CD8-positive, alpha-beta memory T cell (primary cell): ENCODE measurements around the gene ZFAND3. TPM values are rescaled to one million over a fixed set of nuclear protein-coding genes. Genes with fewer than 3 reads are reported as not detected.
"Not testable (repeated sequence)": the region's sequence is repeated elsewhere in the genome, so short reads cannot be mapped to it uniquely, and the experiment has no call there.

ENCODE experiments used
- CTCF ChIA-PET: fragments of 350-600 bp; sonication (Branson Sonifier 250); formaldehyde crosslinking; loops from one replicate; lab custom pipeline; 2021; ENCODE audit warnings: antibody characterized with exemption; lab: Charles Lee
- POLR2A ChIA-PET: fragments of 350-600 bp; sonication (Branson Sonifier 250); formaldehyde crosslinking; loops from one replicate; lab custom pipeline; 2021; ENCODE audit warnings: antibody characterized with exemption; lab: Charles Lee
- DNase-seq, 5 donors: peaks; one replicate each; pipeline versions ENCODE4 v3.0.0 to v3.0.0-alpha.2; 2020 to 2022; ENCODE audit warnings: mixed read lengths in 1 of 5
- H3K27ac ChIP-seq: one replicate; pipeline ENCODE4 v1.7.0; 2013; ENCODE audit warnings: low read depth, mild to moderate bottlenecking, low read length, moderate library complexity
- H3K27me3 ChIP-seq: 2 replicates; pipeline ENCODE4 v1.7.0; 2013; ENCODE audit warnings: low read length, mild to moderate bottlenecking; ENCODE audit not compliant: insufficient read depth, poor library complexity, severe bottlenecking
- H3K36me3 ChIP-seq: 2 replicates; pipeline ENCODE4 v1.7.0; 2013; ENCODE audit warnings: mild to moderate bottlenecking, low read length, moderate library complexity; ENCODE audit not compliant: insufficient read depth
- H3K4me1 ChIP-seq: 2 replicates; pipeline ENCODE4 v1.7.0; 2013; ENCODE audit warnings: mild to moderate bottlenecking, low read length, moderate library complexity; ENCODE audit not compliant: insufficient read depth
- H3K4me3 ChIP-seq: 2 replicates; pipeline ENCODE4 v1.7.0; 2013; ENCODE audit warnings: mild to moderate bottlenecking, low read length
- H3K9me3 ChIP-seq: 2 replicates; pipeline ENCODE4 v1.7.0; 2013; ENCODE audit warnings: mild to moderate bottlenecking, low read length
- H3K27ac Mint-ChIP-seq, 8 donors: one replicate each; pipeline ENCODE4 v1.8.0; 2020 to 2021; ENCODE audit warnings: mixed read lengths in 8 of 8, mild to moderate bottlenecking in 6 of 8, inconsistent platforms in 3 of 8, moderate library complexity in 3 of 8
- H3K27me3 Mint-ChIP-seq, 2 donors: one replicate each; pipeline ENCODE4 v1.8.0; 2020 to 2021; ENCODE audit warnings: mixed read lengths in 2 of 2, mild to moderate bottlenecking in 1 of 2, moderate library complexity in 1 of 2
- H3K36me3 Mint-ChIP-seq, 3 donors: one replicate each; pipeline ENCODE4 v1.8.0; 2020 to 2021; ENCODE audit warnings: mixed read lengths in 3 of 3, inconsistent platforms in 1 of 3, mild to moderate bottlenecking in 1 of 3
- H3K4me1 Mint-ChIP-seq, 3 donors: one replicate each; pipeline ENCODE4 v1.8.0; 2020 to 2021; ENCODE audit warnings: mixed read lengths in 3 of 3, inconsistent platforms in 1 of 3, mild to moderate bottlenecking in 1 of 3
- H3K4me3 Mint-ChIP-seq, 7 donors: one replicate each; pipeline ENCODE4 v1.8.0; 2020 to 2021; ENCODE audit warnings: mixed read lengths in 7 of 7, mild to moderate bottlenecking in 6 of 7, moderate library complexity in 4 of 7, inconsistent platforms in 2 of 7
- H3K9me3 Mint-ChIP-seq, 5 donors: one replicate each; pipeline ENCODE4 v1.8.0; 2020 to 2022; ENCODE audit warnings: mixed read lengths in 5 of 5, mild to moderate bottlenecking in 3 of 5, moderate library complexity in 2 of 5, inconsistent platforms in 1 of 5
- polyA plus RNA-seq: library from polyadenylated mRNA; unstranded; fragments of 300-500 nt; fragmentation: Illumina TruSeq; gene quantifications from one replicate; pipeline ENCODE4 v1.2.3, GENCODE V29; 2021
- total RNA-seq, 2 experiments: library from RNA; stranded (reverse); gene quantifications; one replicate each; pipeline ENCODE4 v1.2.3, GENCODE V29; 2021

Gene ZFAND3
- total and polyA plus RNA-seq, 3 experiments from 2014 or later, result 5.2 to 29.4 (median 29.1) TPM

GRCh38 chr6:38040254-38040653 lies 220.7 kb downstream of the ZFAND3 start:
- H3K4me1 Mint-ChIP-seq, result peaks cover 32 to 56% (median 44%) of the 10 kb centered on the region in 3 donors
- H3K4me1 ChIP-seq, result peaks cover 6% of the 10 kb centered on the region

GRCh38 chr6:38043259-38043753 lies 223.8 kb downstream of the ZFAND3 start:
- Mint-ChIP-seq H3K4me3 (no peak overlapping the region), H3K27me3 (no peaks in the 10 kb centered on the region), H3K9me3 (no peaks in the 10 kb centered on the region), H3K27ac (no peak overlapping the region), H3K36me3 (peaks cover 0 to 4% (median 2%) of the 10 kb centered on the region in 3 donors), H3K4me1 (peaks cover 18 to 41% (median 29%) of the 10 kb centered on the region in 3 donors)
- Histone ChIP-seq H3K27ac (no peak overlapping the region), H3K36me3 (no peaks in the 10 kb centered on the region), H3K4me1 (peaks cover 5% of the 10 kb centered on the region), H3K4me3 (no peak overlapping the region), H3K27me3 (no peaks in the 10 kb centered on the region), H3K9me3 (no peaks in the 10 kb centered on the region)
- no peak for DNase-seq
- POLR2A ChIA-PET, result no interaction called here
- CTCF ChIA-PET, result no interaction called here

More at GRCh38 chr6:38040254-38040653, 220.7 kb downstream of the ZFAND3 start:
- Mint-ChIP-seq H3K9me3 (no peaks in the 10 kb centered on the region), H3K27me3 (no peaks in the 10 kb centered on the region), H3K4me3 (no peak overlapping the region), H3K36me3 (peaks cover 0 to 6% (median 2%) of the 10 kb centered on the region in 3 donors), H3K27ac (no peak overlapping the region)
- no peak overlapping the region for H3K27ac ChIP-seq
- ChIA-PET POLR2A (no interaction called here), CTCF (no interaction called here)
- no peaks in the 10 kb centered on the region for H3K36me3 ChIP-seq
- DNase-seq, result no peak
- H3K4me3 ChIP-seq, result no peak overlapping the region
- no peaks in the 10 kb centered on the region for H3K27me3 ChIP-seq
- H3K9me3 ChIP-seq, result no peaks in the 10 kb centered on the region

- no peaks in the 10 kb centered on the region for H3K9me3 ChIP-seq
- CTCF ChIA-PET, result no interaction called here
- H3K36me3 ChIP-seq, result no peaks in the 10 kb centered on the region
- H3K27ac ChIP-seq, result no peak overlapping the region
- Mint-ChIP-seq H3K27ac (no peak overlapping the region), H3K4me3 (no peak overlapping the region), H3K36me3 (peaks cover 0 to 4% (median 4%) of the 10 kb centered on the region in 3 donors), H3K9me3 (no peaks in the 10 kb centered on the region), H3K4me1 (peaks cover 22 to 40% (median 31%) of the 10 kb centered on the region in 3 donors), H3K27me3 (no peaks in the 10 kb centered on the region)
- POLR2A ChIA-PET, result no interaction called here
- H3K4me1 ChIP-seq, result no peaks in the 10 kb centered on the region
- no peak overlapping the region for H3K4me3 ChIP-seq
- no peaks in the 10 kb centered on the region for H3K27me3 ChIP-seq
- no peak for DNase-seq
Measured at GRCh38 chr6:38045701-38046305, 226.3 kb downstream of the ZFAND3 start.

GRCh38 chr6:38047562-38047961 lies 228.0 kb downstream of the ZFAND3 start:
- peaks cover 0 to 4% (median 2%) of the 10 kb centered on the region in 3 donors for H3K36me3 Mint-ChIP-seq
- no peaks in the 10 kb centered on the region for H3K4me1 ChIP-seq
- no peak overlapping the region for H3K4me3 ChIP-seq
- no peaks in the 10 kb centered on the region for H3K27me3 ChIP-seq
- H3K4me1 Mint-ChIP-seq, result peaks cover 32 to 52% (median 41%) of the 10 kb centered on the region in 3 donors
- DNase-seq, result no peak
- CTCF ChIA-PET, result no interaction called here
- H3K27ac ChIP-seq, result no peak overlapping the region
- H3K9me3 ChIP-seq, result no peaks in the 10 kb centered on the region
- no peaks in the 10 kb centered on the region for H3K36me3 ChIP-seq
- no peaks in the 10 kb centered on the region for H3K9me3 Mint-ChIP-seq
- H3K4me3 Mint-ChIP-seq, result no peak overlapping the region
- POLR2A ChIA-PET, result interaction anchor here (0.7 kb wide), 1 partner anchor 316 kb away, joined by 7 read pairs; no protein-coding TSS in a partner anchor
- H3K27me3 Mint-ChIP-seq, result no peaks in the 10 kb centered on the region
- H3K27ac Mint-ChIP-seq, result no peak overlapping the region

- H3K27me3 ChIP-seq, H3K4me3 Mint-ChIP-seq, H3K27ac ChIP-seq, H3K36me3 ChIP-seq, H3K9me3 Mint-ChIP-seq, H3K36me3 Mint-ChIP-seq, POLR2A ChIA-PET, H3K4me1 ChIP-seq, CTCF ChIA-PET, DNase-seq, H3K27ac Mint-ChIP-seq, H3K27me3 Mint-ChIP-seq, H3K4me3 ChIP-seq, H3K9me3 ChIP-seq: not testable (repeated sequence)
- H3K4me1 Mint-ChIP-seq, result peaks cover 32 to 50% (median 49%) of the 10 kb centered on the region in 3 donors
Measured at GRCh38 chr6:38049861-38050397, 230.4 kb downstream of the ZFAND3 start.

GRCh38 chr6:38051819-38052434 lies 232.4 kb downstream of the ZFAND3 start:
- POLR2A ChIA-PET, result no interaction called here
- Mint-ChIP-seq H3K27ac (no peak overlapping the region), H3K36me3 (peaks cover 0 to 2% (median 0%) of the 10 kb centered on the region in 3 donors), H3K9me3 (no peaks in the 10 kb centered on the region), H3K27me3 (no peaks in the 10 kb centered on the region), H3K4me1 (peaks cover 33 to 62% (median 61%) of the 10 kb centered on the region in 3 donors), H3K4me3 (no peak overlapping the region)
- no peak overlapping the region for H3K27ac ChIP-seq
- no peaks in the 10 kb centered on the region for H3K9me3 ChIP-seq
- no peaks in the 10 kb centered on the region for H3K27me3 ChIP-seq
- CTCF ChIA-PET, result no interaction called here
- no peak for DNase-seq
- H3K4me3 ChIP-seq, result no peak overlapping the region
- no peaks in the 10 kb centered on the region for H3K36me3 ChIP-seq
- no peaks in the 10 kb centered on the region for H3K4me1 ChIP-seq

- Mint-ChIP-seq H3K27me3 (no peaks in the 10 kb centered on the region), H3K9me3 (no peaks in the 10 kb centered on the region), H3K36me3 (no peaks in the 10 kb centered on the region), H3K27ac (peak overlapping the region in 2 of 8 donors; percentile 26 to 31), H3K4me1 (peaks cover 36 to 65% (median 62%) of the 10 kb centered on the region in 3 donors), H3K4me3 (no peak overlapping the region)
- H3K27me3 ChIP-seq, result no peaks in the 10 kb centered on the region
- no peak overlapping the region for H3K27ac ChIP-seq
- POLR2A ChIA-PET, result no interaction called here
- no peaks in the 10 kb centered on the region for H3K36me3 ChIP-seq
- no peaks in the 10 kb centered on the region for H3K4me1 ChIP-seq
- DNase-seq, result no peak
- CTCF ChIA-PET, result no interaction called here
- H3K4me3 ChIP-seq, result no peak overlapping the region
- H3K9me3 ChIP-seq, result no peaks in the 10 kb centered on the region
Measured at GRCh38 chr6:38054527-38055202, 235.1 kb downstream of the ZFAND3 start.

- peaks cover 0 to under 1% of the 10 kb centered on the region in 2 donors for H3K27me3 Mint-ChIP-seq
- POLR2A ChIA-PET, result no interaction called here
- Histone ChIP-seq H3K36me3 (no peaks in the 10 kb centered on the region), H3K9me3 (no peaks in the 10 kb centered on the region), H3K27me3 (no peaks in the 10 kb centered on the region), H3K4me3 (no peak overlapping the region), H3K4me1 (no peaks in the 10 kb centered on the region), H3K27ac (no peak overlapping the region)
- H3K27ac Mint-ChIP-seq, result no peak overlapping the region
- peaks cover 35 to 63% (median 60%) of the 10 kb centered on the region in 3 donors for H3K4me1 Mint-ChIP-seq
- no peaks in the 10 kb centered on the region for H3K9me3 Mint-ChIP-seq
- no peaks in the 10 kb centered on the region for H3K36me3 Mint-ChIP-seq
- H3K4me3 Mint-ChIP-seq, result no peak overlapping the region
- no peak for DNase-seq
- CTCF ChIA-PET, result no interaction called here
Measured at GRCh38 chr6:38055203-38055589, 235.7 kb downstream of the ZFAND3 start.
